Stimulated activated CD8-positive, alpha-beta memory T cell treated with anti-CD3 and anti-CD28 coated beads, Interleukin-4, amount 100 ng/mL, for 4 hours (primary cell): ENCODE results near the gene IRF5.

Source experiments
- DNase-seq, 2 donors: peaks; one replicate each; pipeline ENCODE4 v3.0.0-alpha.2; 2020; ENCODE audit warnings: low read depth in 2 of 2, low spot score in 1 of 2

The IRF5 gene

DNA sequence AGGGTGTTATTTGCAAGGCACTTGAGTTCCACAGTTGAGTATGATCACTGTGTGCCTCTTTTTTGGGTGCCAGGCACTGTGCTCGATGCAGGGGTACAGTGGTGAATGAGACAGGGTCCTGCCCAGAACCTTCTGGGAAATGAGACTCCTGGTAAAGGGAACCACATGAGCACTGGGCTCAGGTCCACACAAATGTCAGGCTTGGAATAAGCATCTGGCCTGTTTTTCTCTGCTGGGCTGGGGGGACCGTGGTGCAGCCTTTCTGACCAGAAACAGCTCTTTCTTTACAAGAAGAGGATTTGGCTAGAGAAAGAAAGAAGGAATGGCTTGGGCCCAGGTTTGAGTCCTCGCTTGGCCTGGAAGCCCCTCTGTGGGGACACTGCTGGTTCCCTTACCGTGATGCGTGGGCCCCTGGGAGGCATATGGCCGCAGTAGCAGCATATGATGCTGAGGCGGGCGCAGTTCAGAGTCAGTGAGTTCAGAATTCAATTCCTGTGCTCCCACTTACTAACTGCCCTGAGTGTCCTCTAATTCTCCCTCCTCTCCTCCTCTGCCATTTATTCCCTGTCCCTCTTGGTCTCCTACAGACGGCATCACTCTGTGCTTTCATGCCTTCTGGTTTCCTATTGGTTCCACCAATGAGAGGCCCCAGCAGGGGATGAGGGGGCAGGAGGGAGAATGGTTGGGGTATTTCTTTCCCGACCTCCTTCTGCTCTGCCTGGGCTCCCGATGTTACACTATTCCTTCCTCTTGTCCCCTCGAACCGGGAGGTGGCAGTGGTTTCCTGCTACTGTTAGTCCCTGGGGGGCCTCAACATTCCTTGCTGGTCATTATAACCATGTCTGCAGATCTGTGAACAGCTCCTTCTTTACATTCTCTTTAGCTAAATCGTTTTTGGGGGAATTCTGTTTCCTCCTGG is 17.6 kb upstream of the IRF5 start:
- DNase-seq = no peak

DNA sequence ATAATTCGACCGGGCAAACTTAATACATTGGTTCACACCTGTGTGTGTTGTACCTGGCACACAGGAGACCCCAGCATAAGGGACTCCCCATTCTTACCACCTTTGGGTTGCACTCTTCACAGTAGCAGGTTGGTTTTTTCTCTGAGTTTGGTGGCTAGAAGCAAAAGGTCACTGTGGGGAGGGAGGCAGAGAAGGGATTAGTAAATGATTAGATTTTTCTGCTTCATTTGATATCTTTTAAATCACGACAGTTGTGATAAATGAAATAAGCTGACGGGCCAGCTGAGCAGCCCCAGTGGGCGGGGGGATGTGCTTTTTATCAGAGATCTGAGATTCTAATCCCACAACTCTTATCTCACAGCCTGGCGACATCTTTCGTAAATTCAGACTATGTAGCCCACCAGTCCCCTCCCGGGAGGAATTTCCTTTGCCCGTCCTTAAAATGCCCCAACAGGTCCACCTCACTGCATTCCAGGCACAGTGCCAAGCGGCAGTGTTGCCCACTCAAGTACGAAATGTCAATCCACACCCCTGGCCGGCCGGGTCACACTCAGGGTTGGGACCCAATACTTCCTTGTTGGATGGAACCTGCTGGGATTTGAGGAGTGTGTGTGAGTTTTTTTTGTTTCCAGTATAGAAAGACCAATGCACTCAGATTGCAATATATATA is 16.7 kb upstream of the IRF5 start:
- no peak for DNase-seq

DNA sequence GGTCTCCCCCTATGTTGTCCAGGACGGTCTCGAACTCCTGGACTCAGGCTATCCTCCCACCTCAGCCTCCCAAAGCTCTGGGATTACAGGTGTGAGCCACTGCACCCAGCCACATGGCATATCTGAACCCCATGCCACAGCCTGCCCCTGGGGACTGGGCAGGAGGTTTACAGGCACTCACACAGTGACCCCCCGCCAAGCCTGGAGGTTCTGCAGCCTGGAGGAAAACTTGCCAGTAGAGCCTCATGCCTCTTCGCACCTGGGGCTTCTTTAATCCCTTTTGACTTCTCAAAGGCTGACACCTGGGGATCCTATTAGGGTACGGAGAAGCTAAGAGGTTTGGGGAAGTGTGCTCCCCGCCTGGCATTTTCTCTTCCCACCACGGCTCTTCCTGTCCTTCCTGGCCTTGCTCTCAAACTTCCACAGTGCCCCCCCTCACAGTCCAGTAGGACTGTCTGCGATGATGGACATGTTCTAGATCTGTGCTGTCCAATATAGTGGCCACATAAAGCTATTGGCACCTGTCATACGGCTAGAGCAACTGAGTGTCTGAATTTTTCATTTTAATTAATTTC is 15.8 kb upstream of the IRF5 start:
- no peak for DNase-seq

DNA sequence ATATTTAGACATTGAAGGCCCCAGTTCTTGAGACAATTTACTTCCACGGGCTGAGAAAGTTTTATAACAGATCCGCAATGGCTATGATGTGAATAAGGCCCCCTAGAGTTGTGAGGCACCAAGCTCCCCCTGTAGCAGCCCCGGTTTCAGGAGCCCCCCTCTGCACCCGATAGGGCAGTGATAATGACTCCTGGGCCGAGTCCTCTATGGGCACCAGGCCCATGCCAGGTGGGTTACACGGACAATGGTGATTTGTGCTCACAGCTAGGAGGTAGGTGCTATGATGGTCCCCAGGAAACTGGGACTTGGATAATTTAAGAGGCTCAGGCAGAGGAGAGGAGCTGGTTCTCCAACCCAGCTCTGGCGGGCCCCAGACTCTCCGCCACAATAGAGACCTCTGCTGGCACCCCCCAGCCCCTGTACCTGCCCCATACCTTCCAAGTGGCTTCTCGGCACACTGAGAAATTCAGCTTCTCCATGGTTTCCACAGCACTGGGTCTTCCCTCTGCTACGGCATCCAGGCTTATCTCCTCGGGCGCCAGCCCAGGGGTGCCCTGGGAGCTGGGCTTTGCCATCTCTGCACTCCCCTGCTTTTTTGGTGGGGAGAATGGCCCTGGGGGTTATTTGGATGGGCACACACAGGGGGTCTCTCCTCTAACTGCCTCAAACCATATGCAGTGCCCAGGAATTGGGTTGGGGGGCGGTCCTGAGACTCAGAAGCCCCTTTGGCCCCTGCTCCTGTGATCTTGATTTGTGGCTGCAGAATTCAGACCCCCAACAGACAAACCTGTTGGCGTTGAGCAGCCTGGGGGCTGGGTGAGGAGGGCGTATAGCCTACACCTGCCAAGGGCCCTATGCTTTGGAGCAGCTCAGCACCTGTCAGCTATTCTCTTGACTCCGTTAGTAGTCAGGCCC is 15.0 kb upstream of the IRF5 start:
- no peak for DNase-seq

DNA sequence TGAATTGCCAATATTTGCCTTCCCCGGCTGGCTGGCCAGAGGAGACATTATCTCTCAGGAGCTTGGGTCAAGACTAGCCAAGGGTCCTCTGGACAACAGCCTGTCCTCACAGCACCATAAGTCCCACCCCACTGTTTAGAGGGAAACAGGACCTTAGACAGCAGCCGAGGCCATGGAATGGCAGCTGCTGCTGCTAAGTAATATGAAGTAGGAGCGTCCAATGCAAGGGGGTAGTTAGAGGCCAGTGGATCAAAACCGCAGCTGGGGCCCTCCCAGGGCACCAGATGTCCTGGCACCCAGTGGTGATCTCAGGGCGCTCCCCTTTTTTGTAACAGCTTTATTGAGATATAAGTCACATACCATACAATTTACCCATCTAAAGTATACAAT is 14.3 kb upstream of the IRF5 start:
- no peak for DNase-seq

DNA sequence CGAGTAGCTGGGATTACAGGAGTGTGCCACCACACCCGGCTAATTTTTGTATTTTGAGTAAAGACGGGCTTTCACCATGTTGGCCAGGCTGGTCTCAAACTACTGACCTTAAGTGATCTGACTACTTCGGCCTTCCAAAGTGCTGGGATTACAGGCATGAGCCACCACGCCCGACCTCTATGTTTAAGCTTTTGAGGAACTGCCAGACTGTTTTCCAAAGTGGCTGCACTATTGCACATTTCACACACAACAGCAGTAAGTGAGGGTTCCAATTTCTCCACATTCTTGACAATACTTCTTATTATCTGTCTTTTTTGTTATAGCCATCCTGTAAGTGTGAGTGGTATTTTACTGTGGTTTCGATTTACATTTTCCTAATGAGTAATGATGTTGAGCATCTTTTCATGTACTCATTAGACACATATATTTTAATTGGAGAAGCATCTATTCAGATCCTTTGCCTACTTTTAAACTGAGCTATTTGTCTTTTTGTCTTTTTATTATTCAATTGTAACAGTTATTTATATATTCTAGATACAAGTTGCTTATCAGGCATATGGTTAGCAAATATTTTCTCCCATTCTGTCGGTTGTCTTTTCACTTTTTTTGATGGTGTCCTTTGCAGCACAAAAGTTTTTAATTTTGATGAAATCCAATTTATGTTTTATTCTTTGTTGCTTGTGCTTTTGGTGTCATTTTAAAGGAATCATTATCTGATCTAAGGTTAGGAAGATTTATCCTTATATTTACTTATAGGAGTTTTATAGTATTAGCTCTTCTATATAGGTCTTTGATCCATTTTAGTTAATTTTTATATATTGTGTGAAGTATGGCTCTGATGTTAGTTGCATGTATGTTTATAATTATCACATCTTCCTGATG is 12.8 kb upstream of the IRF5 start:
- no peak for DNase-seq

DNA sequence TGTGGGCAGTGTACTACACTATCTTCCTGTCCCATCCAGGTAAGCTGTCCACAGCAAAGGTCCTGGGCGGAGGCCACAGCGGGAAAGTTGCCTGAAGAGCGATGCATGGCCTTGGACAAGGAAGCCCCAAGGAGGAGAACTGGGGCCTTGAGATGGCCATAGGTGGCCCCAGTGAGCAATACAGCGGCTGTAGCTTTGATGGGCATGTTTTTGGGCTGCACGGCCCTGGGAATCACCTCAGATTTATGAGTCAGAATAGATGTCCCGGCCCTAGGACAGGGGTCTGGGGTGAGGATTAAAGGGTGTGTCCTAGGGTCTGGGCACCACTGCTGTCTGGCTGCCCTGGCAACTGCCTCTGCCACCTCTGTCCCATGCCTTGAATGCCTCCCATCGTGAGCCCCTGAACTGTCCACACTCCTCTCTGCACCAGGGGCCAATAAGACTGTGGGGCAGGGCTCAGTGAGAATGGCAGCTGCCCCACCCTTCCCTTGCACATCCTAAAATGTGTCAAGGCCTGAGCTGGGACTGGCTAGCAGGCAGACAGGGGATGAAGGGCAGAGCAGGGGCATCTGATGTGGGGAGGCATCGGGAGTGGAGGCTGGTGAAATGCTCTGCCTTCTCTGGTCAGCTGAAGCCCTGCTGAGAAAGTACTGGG is 9.4 kb upstream of the IRF5 start:
- DNase-seq = no peak

DNA sequence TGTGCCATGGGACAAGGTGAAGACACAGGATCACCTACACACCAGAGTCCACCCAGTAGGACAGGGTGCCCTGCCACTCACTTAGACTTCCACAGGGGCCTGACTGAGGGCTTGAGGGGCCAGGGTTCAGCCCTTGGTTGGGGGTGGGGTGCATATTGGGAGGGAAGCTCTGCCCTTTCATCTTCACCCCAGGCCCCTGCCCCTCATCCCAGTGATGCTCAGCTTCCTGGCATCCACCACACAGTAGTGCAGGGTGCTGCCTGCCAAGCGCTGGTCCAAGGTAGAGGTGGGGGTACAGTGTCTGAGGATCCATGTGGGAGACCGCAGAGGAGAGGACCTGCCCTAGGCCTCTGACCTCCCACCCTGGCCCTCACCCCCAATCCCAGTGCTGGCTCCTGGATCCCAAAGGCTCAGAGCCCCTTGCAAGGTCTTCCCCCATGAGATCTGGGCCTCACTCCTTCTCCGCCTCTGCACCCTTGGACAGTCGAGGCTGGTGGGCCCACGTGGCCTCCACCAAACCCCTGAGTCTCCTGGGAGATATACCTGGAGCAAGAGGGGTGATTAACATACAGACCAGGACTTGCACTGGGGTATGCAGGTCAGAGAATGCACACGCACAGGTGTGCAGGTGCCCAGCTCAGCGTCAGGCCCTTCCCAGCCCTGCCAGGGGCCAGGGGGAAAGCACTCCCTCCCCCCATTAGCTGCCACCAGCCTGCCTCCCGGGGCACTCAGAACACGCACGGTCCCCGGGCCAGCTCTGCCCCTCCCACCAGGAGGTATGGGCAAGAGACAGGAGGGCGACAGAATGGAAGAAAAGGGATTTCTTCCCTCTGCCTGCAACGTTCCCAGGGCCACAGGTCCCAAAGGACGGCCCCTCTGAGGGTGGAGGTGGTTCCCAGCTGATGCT is 8.6 kb upstream of the IRF5 start:
- no peak for DNase-seq

DNA sequence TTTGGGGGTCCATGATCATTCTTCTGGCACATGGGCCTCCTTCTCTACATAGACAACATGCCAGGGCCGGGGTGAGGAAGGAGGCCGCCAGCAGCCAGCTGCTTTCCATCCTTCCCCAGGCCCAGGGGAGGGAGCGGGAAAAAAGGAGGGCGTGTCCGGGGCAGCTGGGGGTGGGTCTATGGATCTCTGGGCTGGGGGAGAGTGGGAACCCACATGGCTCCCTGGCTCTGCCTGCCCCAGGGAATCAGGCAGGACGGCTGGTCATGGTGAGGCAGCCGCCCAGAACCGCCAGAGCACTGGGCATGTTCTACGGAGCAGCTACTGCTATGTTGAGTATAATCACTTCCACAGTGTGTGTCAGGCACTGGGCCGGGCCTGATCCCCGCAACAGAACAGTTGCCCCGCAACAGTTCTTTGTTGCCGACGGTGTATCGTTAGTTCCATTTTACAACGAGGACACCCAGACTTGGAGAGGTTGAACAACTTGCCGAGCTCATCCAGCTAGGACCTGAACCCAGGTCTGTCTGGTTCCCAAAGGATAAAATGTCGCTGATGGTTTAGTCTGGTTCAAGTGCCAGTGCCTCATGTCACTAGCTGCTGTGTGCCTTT is 6.4 kb upstream of the IRF5 start:
- DNase-seq = no peak

DNA sequence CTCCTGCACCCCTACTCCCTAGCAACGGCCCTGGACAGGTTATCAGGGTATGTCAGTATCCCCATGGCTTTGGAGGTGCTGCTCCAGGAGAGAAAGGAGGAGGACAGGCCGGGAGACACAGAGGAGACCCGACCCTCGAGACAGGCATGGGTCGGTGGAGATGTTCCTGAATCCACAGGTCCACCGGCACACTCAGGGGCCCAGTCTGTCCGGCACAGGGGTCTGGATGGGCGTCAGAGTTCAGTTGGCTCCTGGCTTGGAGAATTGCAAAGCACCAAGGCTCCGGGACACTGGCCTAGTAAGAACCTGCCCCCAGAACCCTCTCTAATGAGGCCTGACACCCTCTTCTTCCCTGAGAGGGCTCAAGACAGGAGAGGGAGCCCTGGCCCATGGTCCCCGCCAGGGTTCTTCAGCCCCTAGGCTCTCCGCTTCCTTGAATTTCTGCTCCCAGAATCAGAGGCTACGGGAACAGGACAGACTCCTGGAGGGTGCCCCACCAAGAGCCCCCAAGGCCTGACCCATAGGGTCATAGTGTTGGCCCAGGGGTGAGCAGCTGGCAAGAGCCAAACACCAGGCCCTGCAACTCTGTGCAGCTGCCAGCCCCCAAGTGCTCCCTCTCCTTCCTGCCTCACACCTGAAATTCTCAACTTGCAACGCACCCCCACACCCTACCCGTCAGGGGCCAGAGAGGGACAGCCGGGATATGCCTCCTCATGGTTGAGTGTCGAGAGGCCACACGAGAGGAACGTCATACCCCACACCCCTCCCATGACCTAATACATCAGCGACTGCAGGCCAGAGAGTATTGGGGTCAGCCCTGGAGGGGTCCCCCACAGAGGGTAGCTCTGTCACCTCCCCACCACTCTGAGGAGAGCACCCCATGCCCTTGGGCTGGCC is 5.5 kb upstream of the IRF5 start:
- no peak for DNase-seq

DNA sequence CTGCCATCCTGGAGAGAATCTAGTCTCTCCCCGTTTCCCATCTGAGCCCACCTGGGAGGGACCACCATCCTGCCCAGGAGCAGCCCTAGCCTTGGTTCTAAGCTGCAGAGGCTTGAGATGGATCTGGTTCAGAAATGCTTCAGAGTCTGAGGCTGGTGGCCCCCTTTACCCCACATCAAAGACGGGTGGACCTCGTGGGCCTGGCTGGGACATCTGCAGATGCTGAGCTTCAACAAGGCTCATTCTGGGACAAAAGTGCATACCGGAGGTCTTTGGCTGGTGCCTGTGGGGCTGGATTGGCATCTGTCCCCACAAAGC is 4.9 kb upstream of the IRF5 start:
- DNase-seq = no peak

DNA sequence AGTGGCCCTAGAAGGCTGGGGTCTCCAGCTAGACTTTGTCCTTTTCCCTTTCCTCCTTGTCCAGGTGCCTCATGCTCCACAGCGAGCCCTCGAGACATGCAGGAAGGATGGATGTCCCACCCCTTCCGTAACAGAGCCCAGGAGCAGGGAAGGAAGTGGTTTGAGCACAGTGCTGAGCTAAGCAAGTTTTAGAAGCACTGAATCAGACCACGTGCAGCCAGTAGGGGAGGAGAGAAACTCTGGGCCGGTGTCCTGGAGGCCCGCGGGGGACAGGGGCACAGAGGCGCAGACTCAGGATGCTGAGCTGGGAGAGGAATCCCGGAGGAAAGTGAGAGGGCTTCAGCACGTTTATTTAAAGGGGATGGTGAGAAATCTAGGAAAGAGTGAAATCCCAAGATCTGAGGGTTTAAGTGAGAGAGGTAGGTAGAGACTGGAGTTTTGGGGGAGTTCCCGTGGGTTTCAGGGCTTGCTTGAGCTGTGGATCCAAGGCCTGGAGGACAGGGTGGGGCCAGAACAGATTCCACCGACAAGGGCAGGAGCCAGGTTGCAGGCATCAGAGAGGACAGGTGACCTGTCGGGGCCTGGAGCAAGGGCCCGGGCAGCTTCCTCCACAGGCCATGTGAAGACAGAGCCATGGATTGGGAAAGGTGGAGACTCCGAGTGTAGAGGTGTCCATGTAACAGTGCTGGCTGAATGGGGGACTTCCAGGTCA is 4.4 kb upstream of the IRF5 start:
- no peak for DNase-seq

DNA sequence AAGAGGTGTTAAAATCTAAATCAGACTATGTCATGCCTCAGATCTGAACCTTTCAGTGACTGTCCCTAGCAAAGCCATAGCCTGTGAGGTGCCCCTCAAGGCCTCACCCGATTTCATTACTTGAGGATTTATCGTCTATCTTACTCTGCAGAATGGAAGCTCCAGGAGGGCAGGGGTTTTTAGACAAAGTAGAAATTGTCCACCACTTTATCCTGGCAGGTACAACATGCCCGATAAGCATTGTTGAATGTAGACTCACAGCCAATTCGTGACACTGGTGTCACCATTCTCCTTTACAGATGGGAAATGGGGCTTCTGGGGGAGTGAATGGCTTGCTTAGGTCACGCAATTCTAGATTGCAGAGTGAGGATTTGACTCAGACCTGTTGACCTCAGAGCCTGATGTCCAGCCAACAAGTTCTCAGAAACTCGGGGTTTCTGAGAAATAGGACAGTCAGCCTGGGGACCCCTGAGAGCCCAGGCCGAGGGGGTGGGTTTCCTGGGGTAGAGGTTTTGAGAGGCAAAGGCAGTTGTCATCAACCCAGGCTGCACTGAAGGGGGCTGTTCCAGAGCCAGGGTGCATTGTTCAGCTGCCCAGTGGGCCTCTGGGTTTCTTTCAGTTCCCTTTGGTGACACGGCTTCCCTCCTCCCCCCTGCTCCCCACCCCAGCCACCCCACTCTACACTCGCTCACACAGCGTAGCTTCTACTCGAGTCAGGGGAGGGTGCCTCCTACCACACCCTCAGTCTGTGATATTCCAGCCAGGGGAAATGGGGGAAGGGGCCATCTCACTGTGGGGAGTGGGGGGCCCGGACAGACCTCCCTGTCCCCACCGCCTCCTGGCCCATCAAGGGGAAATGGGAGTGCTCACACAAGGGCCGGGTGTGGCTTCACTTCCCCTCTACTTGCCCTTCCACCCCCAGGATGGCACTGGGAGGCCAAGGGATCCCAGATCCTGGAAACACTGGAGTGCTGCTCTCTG is 3.1 kb upstream of the IRF5 start:
- no peak for DNase-seq

DNA sequence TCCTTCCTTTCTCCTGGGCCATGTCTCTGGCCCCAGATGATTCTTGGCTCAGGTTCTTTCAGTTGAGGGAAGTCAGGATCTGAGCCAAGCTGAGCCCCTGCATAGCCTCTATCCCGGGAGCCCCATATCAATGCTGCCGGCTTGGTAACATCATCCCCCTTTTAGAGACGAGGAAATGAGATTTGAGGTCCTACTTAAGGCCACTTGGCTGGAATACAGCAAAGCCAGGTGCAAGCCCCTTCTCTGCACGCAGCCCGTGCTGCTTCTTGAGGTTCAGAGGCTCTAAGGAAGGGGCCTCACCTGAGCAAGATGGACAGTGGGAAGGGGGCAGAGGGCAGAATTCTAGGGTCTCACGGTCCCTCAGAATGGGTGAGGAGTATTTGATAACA is 2.4 kb upstream of the IRF5 start:
- DNase-seq = no peak

DNA sequence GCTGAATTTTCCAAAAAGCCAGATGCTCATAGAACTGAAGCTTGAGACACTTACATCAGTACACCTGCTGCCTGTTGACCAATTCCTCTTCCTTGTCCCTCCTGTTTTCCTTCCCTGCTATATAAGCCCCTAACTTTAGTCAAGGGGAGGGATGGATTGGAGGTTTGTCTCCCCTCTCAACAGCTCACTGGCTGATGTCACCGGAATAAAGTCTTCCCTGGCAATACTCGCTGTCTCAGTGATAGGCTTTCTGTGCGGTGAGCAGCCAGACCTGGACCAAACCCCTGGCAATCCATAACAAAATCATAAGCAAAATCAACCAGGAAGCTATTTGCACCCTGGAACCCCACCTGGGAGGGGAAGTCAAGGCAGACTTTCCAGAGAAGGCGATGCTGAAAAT is 929 bp upstream of the IRF5 start:
- DNase-seq = no peak

DNA sequence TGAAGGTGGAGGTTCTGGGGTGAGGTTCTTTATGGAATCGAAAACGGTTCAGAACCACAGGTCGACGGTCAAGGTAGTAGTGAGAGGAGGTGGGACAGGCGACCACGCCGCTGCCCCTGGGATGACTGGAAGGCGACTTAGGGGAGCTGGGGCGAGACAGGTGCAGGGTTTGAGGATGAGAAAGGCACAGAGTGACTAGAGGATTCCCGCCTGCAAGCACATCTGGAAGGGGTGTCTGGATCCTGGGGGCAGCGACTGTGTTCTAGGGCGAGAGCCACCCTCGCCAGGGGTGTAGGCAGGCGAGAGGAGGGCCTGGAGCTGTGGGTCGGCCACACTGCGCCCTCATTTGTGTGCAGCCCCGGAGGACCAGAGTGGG is 468 bp upstream of the IRF5 start:
- no peak for DNase-seq
